Chondrocyte (in vitro differentiated cells): ENCODE results near the gene DEPDC1B. TPM values are rescaled to one million over a fixed set of nuclear protein-coding genes. Genes with fewer than 3 reads are reported as not detected.
"Not testable (repeated sequence)": the region's sequence is repeated elsewhere in the genome, so short reads cannot be mapped to it uniquely, and the experiment has no call there.

Experiments
- DNase-seq: peaks from one replicate; pipeline ENCODE4 v3.0.0; 2021; ENCODE audit warnings: mixed read lengths, low spot score
- H3K27ac Mint-ChIP-seq: one replicate; pipeline ENCODE4 v1.8.0; 2021; ENCODE audit warnings: mild to moderate bottlenecking, moderate library complexity, mixed read lengths; ENCODE audit not compliant: unreplicated experiment
- H3K27me3 Mint-ChIP-seq: 2 replicates; pipeline ENCODE4 v1.8.0; 2021; ENCODE audit warnings: low read depth, mixed read lengths
- H3K36me3 Mint-ChIP-seq: 2 replicates; pipeline ENCODE4 v1.8.0; 2021; ENCODE audit warnings: low read depth, mixed read lengths
- H3K4me1 Mint-ChIP-seq: 2 replicates; pipeline ENCODE4 v1.8.0; 2021; ENCODE audit warnings: low read depth, mild to moderate bottlenecking, mixed read lengths
- H3K4me3 Mint-ChIP-seq: one replicate; pipeline ENCODE4 v1.8.0; 2021; ENCODE audit warnings: mild to moderate bottlenecking, moderate library complexity, mixed read lengths; ENCODE audit not compliant: unreplicated experiment
- H3K9me3 Mint-ChIP-seq: 2 replicates; pipeline ENCODE4 v1.8.0; 2021; ENCODE audit warnings: low read depth, mixed read lengths
- total RNA-seq: library from RNA; stranded (reverse); gene quantifications from 3 replicates; pipeline ENCODE4 v1.2.1, GENCODE V29; 2021
- TF ChIP-seq, protein P1 (sequence below): fragments of 200-600 bp; sonication (generic); IDR thresholded peaks from 2 replicates; pipeline ENCODE4 v1.5.0; 2021; ENCODE audit warnings: antibody characterized with exemption, mild to moderate bottlenecking, moderate library complexity

The DEPDC1B gene
- total RNA-seq, 1 donor from 2014 or later = 1.2 TPM

DNA sequence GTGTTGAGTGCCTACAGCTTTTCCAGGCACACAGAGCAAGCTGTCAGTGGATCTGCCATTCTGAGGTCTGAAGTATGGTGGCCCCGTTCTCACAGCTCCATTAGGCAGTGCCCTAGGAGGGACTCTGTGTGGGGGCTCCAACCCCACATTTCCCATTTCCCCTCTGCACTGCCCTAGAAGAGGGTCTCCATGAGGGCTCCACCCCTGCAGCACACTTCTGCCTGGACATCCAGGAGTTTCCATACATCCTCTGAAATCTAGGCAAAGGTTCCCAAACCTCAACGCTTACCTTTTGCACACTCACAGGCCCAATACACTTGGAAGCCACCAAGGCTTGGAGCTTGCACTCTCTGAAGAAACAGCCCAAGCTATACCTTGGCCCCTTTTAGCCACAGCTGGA, 131.3 kb downstream of the DEPDC1B start:
- Mint-ChIP-seq H3K36me3 (peaks cover 6% of the 10 kb centered on the region), H3K9me3 (peaks cover 25% of the 10 kb centered on the region), H3K27ac (no peak overlapping the region), H3K4me1 (no peaks in the 10 kb centered on the region), H3K4me3 (no peak overlapping the region), H3K27me3 (no peaks in the 10 kb centered on the region)
- DNase-seq = no peak
- TF ChIP-seq, protein P1, sequence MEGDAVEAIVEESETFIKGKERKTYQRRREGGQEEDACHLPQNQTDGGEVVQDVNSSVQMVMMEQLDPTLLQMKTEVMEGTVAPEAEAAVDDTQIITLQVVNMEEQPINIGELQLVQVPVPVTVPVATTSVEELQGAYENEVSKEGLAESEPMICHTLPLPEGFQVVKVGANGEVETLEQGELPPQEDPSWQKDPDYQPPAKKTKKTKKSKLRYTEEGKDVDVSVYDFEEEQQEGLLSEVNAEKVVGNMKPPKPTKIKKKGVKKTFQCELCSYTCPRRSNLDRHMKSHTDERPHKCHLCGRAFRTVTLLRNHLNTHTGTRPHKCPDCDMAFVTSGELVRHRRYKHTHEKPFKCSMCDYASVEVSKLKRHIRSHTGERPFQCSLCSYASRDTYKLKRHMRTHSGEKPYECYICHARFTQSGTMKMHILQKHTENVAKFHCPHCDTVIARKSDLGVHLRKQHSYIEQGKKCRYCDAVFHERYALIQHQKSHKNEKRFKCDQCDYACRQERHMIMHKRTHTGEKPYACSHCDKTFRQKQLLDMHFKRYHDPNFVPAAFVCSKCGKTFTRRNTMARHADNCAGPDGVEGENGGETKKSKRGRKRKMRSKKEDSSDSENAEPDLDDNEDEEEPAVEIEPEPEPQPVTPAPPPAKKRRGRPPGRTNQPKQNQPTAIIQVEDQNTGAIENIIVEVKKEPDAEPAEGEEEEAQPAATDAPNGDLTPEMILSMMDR = no peak

DNA sequence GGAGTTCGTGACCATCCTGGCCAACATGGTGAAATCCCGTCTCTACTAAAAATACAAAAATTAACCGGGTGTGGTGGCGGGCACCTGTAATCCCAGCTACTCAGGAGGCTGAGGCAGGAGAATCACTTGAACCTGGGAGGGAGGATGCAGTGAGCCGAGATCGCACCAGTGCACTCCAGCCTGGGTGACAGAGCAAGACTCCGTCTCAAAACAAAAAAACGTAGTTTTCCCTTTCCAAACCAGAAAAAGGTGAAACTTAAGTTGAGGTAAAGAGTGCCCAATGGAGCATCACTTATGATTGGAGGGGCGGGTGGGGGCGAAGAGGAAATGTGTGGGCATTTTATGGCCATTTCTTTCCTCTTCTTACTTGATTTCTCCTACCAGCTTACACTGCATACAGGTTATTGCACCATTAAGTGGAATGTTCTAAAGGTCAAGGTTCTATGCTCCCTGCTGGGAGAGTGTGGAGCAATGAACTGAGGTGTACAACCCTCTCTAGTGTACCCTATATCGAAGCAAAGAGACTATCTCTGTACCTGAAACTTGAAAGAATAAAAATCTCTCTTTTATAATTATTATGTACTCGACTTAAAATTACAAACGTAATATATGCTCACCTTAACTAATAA, 136.2 kb downstream of the DEPDC1B start:
- H3K4me3 Mint-ChIP-seq = no peak overlapping the region
- H3K27me3 Mint-ChIP-seq = no peaks in the 10 kb centered on the region
- peaks cover 3% of the 10 kb centered on the region for H3K36me3 Mint-ChIP-seq
- H3K9me3 Mint-ChIP-seq = peaks cover 22% of the 10 kb centered on the region
- H3K27ac Mint-ChIP-seq = no peak overlapping the region
- H3K4me1 Mint-ChIP-seq = no peaks in the 10 kb centered on the region
- DNase-seq = no peak
- TF ChIP-seq, protein P1 = no peak

DNA sequence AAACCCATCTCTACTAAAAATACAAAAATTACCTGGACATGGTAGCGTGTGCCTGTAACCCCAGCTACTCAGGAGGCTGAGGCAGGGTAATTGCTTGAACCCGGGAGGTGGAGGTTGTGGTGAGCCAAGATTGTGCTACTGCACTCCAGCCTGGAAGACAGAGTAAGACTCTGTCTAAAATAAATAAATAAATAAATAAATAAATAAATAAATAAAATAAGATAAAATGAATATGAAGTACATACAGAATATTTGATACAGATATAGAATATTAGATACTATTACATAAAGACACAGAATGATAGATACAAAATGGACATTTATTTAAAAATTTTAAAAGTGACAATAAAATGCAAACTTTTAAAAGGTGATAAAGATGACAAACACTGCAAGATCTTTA, 146.7 kb downstream of the DEPDC1B start:
- H3K27ac Mint-ChIP-seq, H3K27me3 Mint-ChIP-seq, DNase-seq, H3K4me3 Mint-ChIP-seq: not testable (repeated sequence)
- H3K36me3 Mint-ChIP-seq = peaks cover 20% of the 10 kb centered on the region
- H3K9me3 Mint-ChIP-seq = peaks cover 29% of the 10 kb centered on the region
- peaks cover 34% of the 10 kb centered on the region for H3K4me1 Mint-ChIP-seq

- Mint-ChIP-seq H3K27ac (peak overlapping the region; percentile 91), H3K4me3 (no peak overlapping the region), H3K4me1 (peaks cover 35% of the 10 kb centered on the region), H3K36me3 (peaks cover 14% of the 10 kb centered on the region), H3K27me3 (no peaks in the 10 kb centered on the region), H3K9me3 (peaks cover 22% of the 10 kb centered on the region)
- TF ChIP-seq, protein P1 = no peak
- no peak for DNase-seq
These were observed 148.1 kb downstream of the DEPDC1B start for GRCh38 chr5:60551829-60552228.

DNA sequence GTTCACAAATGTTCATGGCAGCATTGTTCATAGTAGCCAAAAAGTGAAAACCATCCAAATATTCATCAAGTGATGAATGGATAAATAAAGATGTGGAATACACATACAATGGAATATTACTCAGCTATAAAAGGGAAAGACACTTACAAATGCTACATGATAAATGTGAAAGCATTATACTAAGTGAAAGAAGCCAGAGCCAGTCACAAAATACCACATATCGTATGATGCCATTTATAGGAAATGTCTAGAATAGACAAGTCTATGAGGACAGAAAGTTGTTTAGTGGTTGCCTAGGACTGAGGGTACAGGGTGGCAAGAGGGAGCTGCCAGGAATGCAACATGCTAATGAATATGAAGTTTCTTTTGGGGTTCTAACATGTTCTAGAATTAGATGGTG, 148.7 kb downstream of the DEPDC1B start:
- Mint-ChIP-seq H3K4me1 (peaks cover 41% of the 10 kb centered on the region), H3K36me3 (peaks cover 14% of the 10 kb centered on the region), H3K27me3 (no peaks in the 10 kb centered on the region), H3K27ac (peak overlapping the region; percentile 91), H3K4me3 (no peak overlapping the region), H3K9me3 (peaks cover 19% of the 10 kb centered on the region)
- TF ChIP-seq, protein P1 = no peak
- DNase-seq = no peak

DNA sequence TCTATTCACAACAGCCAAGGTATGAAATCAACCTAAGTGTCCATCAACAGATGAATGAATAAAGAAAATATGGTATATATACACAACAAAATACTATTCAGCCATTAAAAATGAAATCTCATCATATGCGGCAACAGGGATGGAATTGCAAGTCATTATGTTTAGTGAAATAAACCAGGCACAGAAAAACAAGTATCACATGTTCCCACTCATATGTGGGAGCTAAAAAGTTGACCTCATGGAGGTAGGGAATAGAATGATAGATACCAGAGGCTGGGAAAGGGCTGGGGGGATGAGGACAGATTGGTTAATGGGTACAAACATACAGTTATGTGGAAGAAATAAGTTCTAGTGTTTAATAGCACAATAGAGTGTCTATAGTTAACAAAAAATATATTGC, 149.7 kb downstream of the DEPDC1B start:
- no peak for DNase-seq
- Mint-ChIP-seq H3K27me3 (no peaks in the 10 kb centered on the region), H3K4me3 (no peak overlapping the region), H3K9me3 (peaks cover 19% of the 10 kb centered on the region), H3K4me1 (peaks cover 50% of the 10 kb centered on the region), H3K36me3 (peaks cover 14% of the 10 kb centered on the region), H3K27ac (peak overlapping the region; percentile 85)
- TF ChIP-seq, protein P1 = no peak
